WTC11 (cell line): Measurements from ENCODE around the gene TCP11. TPM values are rescaled to one million over a fixed set of nuclear protein-coding genes. Genes with fewer than 3 reads are reported as not detected.

Source experiments
- ATAC-seq: fragments of 200-7000 bp; cut with Tn5 transposase; 2 replicates; pipeline ENCODE4 v1.10.0; 2021; ENCODE audit warnings: mild to moderate bottlenecking, moderate library complexity
- CTCF ChIA-PET: fragments of 300-600 bp; sonication (Branson Sonifier 250); formaldehyde crosslinking; loops from one replicate; lab custom pipeline; 2021; ENCODE audit warnings: antibody characterized with exemption; lab: Charles Lee
- POLR2A ChIA-PET: fragments of 350-600 bp; sonication (Branson Sonifier 250); formaldehyde crosslinking; loops from one replicate; lab custom pipeline; 2021; ENCODE audit warnings: antibody characterized with exemption; lab: Charles Lee
- DNase-seq: peaks from one replicate; pipeline ENCODE4 v3.0.0; 2021; ENCODE audit warnings: low spot score
- H3K27ac Mint-ChIP-seq: 2 replicates; pipeline ENCODE4 v1.8.0; 2021; ENCODE audit warnings: mixed read lengths
- H3K27me3 Mint-ChIP-seq: 2 replicates; pipeline ENCODE4 v1.8.0; 2021; ENCODE audit warnings: low read depth, mild to moderate bottlenecking, moderate library complexity, mixed read lengths
- H3K36me3 Mint-ChIP-seq: 2 replicates; pipeline ENCODE4 v1.8.0; 2021; ENCODE audit warnings: mixed read lengths
- H3K4me1 Mint-ChIP-seq: 2 replicates; pipeline ENCODE4 v1.8.0; 2022; ENCODE audit warnings: mixed read lengths
- H3K4me3 Mint-ChIP-seq: 2 replicates; pipeline ENCODE4 v1.8.0; 2021; ENCODE audit warnings: mild to moderate bottlenecking, moderate library complexity, mixed read lengths
- H3K9me3 Mint-ChIP-seq: 2 replicates; pipeline ENCODE4 v1.8.0; 2021; ENCODE audit warnings: mixed read lengths
- AR ChIP-seq: fragments of 250-450 bp; sonication (Bioruptor Pico); IDR thresholded peaks from 2 replicates; pipeline ENCODE4 v1.9.0; 2021; ENCODE audit warnings: mild to moderate bottlenecking
- CREM ChIP-seq: sonication (generic); formaldehyde crosslinking; IDR thresholded peaks from 2 replicates; pipeline ENCODE4 v1.8.1; 2022; ENCODE audit warnings: mild to moderate bottlenecking, missing genetic modification reagents, moderate library complexity
- FOXJ3 ChIP-seq: sonication (generic); formaldehyde crosslinking; IDR thresholded peaks from 2 replicates; pipeline ENCODE4 v1.9.0; 2021; ENCODE audit warnings: missing genetic modification reagents, mild to moderate bottlenecking, borderline replicate concordance
- FOXK1 ChIP-seq: sonication (generic); formaldehyde crosslinking; IDR thresholded peaks from 2 replicates; pipeline ENCODE4 v1.8.0; 2022; ENCODE audit warnings: mild to moderate bottlenecking, moderate library complexity, missing genetic modification reagents
- GABPB1 ChIP-seq: sonication (generic); formaldehyde crosslinking; IDR thresholded peaks from 2 replicates; pipeline ENCODE4 v1.8.1; 2023; ENCODE audit warnings: mild to moderate bottlenecking, missing genetic modification reagents
- PREB ChIP-seq: sonication (generic); formaldehyde crosslinking; IDR thresholded peaks from 2 replicates; pipeline ENCODE4 v1.8.1; 2022; ENCODE audit warnings: mild to moderate bottlenecking, missing genetic modification reagents, moderate library complexity, borderline replicate concordance
- SMAD3 ChIP-seq: sonication (generic); formaldehyde crosslinking; IDR thresholded peaks from 2 replicates; pipeline ENCODE4 v1.8.0; 2022; ENCODE audit warnings: missing genetic modification reagents, mild to moderate bottlenecking, borderline replicate concordance
- USF1 ChIP-seq: sonication (generic); formaldehyde crosslinking; IDR thresholded peaks from 2 replicates; pipeline ENCODE4 v1.8.0; 2022; ENCODE audit warnings: mild to moderate bottlenecking, missing genetic modification reagents
- USF2 ChIP-seq: sonication (generic); formaldehyde crosslinking; IDR thresholded peaks from 2 replicates; pipeline ENCODE4 v1.8.1; 2023; ENCODE audit warnings: mild to moderate bottlenecking, missing genetic modification reagents, moderate library complexity
- ZBTB21 ChIP-seq: sonication (generic); formaldehyde crosslinking; IDR thresholded peaks from 2 replicates; pipeline ENCODE4 v1.8.1; 2023; ENCODE audit warnings: mild to moderate bottlenecking, missing genetic modification reagents, borderline replicate concordance
- total RNA-seq: library from RNA; stranded (reverse); gene quantifications from 3 replicates; pipeline ENCODE4 v1.2.3, GENCODE V29; 2021
- TF ChIP-seq, protein P1 (sequence below): sonication (generic); formaldehyde crosslinking; IDR thresholded peaks from 2 replicates; pipeline ENCODE4 v1.8.0; 2022; ENCODE audit warnings: missing genetic modification reagents
- TF ChIP-seq, protein P2 (sequence below): sonication (generic); formaldehyde crosslinking; IDR thresholded peaks from 2 replicates; pipeline ENCODE4 v1.8.1; 2022; ENCODE audit warnings: mild to moderate bottlenecking, moderate library complexity, missing genetic modification reagents
- TF ChIP-seq, protein P3 (sequence below): sonication (generic); formaldehyde crosslinking; IDR thresholded peaks from 2 replicates; pipeline ENCODE4 v1.8.0; 2023; ENCODE audit warnings: mild to moderate bottlenecking, missing genetic modification reagents

The TCP11 gene
- total RNA-seq, 1 experiment from 2014 or later, result not detected

GRCh38 chr6:35163836-35164235, 22.7 kb upstream of the TCP11 start:
- DNase-seq (no peak), ATAC-seq (no peak)
- peaks cover 2% of the 10 kb centered on the region; the same call in 1 of the 2 replicates for H3K9me3 Mint-ChIP-seq
- ChIA-PET POLR2A (interaction anchor here (0.6 kb wide), 2 partner anchors 342 to 561 kb away, joined by 3 to 5 read pairs; no protein-coding TSS in a partner anchor), CTCF (no interaction called here)
- no peak overlapping the region for H3K4me3 Mint-ChIP-seq
- TF ChIP-seq, protein P1, sequence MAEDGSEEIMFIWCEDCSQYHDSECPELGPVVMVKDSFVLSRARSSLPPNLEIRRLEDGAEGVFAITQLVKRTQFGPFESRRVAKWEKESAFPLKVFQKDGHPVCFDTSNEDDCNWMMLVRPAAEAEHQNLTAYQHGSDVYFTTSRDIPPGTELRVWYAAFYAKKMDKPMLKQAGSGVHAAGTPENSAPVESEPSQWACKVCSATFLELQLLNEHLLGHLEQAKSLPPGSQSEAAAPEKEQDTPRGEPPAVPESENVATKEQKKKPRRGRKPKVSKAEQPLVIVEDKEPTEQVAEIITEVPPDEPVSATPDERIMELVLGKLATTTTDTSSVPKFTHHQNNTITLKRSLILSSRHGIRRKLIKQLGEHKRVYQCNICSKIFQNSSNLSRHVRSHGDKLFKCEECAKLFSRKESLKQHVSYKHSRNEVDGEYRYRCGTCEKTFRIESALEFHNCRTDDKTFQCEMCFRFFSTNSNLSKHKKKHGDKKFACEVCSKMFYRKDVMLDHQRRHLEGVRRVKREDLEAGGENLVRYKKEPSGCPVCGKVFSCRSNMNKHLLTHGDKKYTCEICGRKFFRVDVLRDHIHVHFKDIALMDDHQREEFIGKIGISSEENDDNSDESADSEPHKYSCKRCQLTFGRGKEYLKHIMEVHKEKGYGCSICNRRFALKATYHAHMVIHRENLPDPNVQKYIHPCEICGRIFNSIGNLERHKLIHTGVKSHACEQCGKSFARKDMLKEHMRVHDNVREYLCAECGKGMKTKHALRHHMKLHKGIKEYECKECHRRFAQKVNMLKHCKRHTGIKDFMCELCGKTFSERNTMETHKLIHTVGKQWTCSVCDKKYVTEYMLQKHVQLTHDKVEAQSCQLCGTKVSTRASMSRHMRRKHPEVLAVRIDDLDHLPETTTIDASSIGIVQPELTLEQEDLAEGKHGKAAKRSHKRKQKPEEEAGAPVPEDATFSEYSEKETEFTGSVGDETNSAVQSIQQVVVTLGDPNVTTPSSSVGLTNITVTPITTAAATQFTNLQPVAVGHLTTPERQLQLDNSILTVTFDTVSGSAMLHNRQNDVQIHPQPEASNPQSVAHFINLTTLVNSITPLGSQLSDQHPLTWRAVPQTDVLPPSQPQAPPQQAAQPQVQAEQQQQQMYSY (CRISPR knock-in tag), result no peak
- TF ChIP-seq USF1 (CRISPR knock-in tag), result no peak
- TF ChIP-seq AR (CRISPR knock-in tag), result no peak
- TF ChIP-seq CREM, result no peak
- TF ChIP-seq ZBTB21 (CRISPR knock-in tag), result no peak
- no peak for TF ChIP-seq SMAD3 (CRISPR knock-in tag)
- TF ChIP-seq FOXK1 (CRISPR knock-in tag), result no peak
- TF ChIP-seq, protein P2, sequence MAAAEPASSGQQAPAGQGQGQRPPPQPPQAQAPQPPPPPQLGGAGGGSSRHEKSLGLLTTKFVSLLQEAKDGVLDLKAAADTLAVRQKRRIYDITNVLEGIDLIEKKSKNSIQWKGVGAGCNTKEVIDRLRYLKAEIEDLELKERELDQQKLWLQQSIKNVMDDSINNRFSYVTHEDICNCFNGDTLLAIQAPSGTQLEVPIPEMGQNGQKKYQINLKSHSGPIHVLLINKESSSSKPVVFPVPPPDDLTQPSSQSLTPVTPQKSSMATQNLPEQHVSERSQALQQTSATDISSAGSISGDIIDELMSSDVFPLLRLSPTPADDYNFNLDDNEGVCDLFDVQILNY (CRISPR knock-in tag), result no peak
- no peak for TF ChIP-seq GABPB1 (CRISPR knock-in tag)
- no peak for TF ChIP-seq USF2 (CRISPR knock-in tag)
- TF ChIP-seq PREB, result no peak
- H3K36me3 Mint-ChIP-seq, result no peaks in the 10 kb centered on the region
- H3K27me3 Mint-ChIP-seq, result peaks cover 15% of the 10 kb centered on the region
- H3K27ac Mint-ChIP-seq, result no peak overlapping the region
- H3K4me1 Mint-ChIP-seq, result peaks cover 18% of the 10 kb centered on the region

- Mint-ChIP-seq H3K9me3 (no peaks in the 10 kb centered on the region), H3K27me3 (peaks cover 17% of the 10 kb centered on the region), H3K4me1 (peaks cover 18% of the 10 kb centered on the region), H3K27ac (no peak overlapping the region), H3K36me3 (no peaks in the 10 kb centered on the region), H3K4me3 (no peak overlapping the region)
- DNase-seq, result no peak
- TF ChIP-seq FOXJ3 (CRISPR knock-in tag), result no peak
- TF ChIP-seq, protein P3, sequence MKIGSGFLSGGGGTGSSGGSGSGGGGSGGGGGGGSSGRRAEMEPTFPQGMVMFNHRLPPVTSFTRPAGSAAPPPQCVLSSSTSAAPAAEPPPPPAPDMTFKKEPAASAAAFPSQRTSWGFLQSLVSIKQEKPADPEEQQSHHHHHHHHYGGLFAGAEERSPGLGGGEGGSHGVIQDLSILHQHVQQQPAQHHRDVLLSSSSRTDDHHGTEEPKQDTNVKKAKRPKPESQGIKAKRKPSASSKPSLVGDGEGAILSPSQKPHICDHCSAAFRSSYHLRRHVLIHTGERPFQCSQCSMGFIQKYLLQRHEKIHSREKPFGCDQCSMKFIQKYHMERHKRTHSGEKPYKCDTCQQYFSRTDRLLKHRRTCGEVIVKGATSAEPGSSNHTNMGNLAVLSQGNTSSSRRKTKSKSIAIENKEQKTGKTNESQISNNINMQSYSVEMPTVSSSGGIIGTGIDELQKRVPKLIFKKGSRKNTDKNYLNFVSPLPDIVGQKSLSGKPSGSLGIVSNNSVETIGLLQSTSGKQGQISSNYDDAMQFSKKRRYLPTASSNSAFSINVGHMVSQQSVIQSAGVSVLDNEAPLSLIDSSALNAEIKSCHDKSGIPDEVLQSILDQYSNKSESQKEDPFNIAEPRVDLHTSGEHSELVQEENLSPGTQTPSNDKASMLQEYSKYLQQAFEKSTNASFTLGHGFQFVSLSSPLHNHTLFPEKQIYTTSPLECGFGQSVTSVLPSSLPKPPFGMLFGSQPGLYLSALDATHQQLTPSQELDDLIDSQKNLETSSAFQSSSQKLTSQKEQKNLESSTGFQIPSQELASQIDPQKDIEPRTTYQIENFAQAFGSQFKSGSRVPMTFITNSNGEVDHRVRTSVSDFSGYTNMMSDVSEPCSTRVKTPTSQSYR (CRISPR knock-in tag), result no peak
- POLR2A ChIA-PET, result no interaction called here
- no peak for ATAC-seq
- CTCF ChIA-PET, result interaction anchor here (1.1 to 3.3 kb wide), 4 partner anchors 15 to 79 kb away, joined by 4 to 14 read pairs (median 6); no protein-coding TSS in a partner anchor
These were observed 20.9 kb upstream of the TCP11 start for GRCh38 chr6:35161776-35162607.
